Measurements from ENCODE around the gene CLCN5.

CLCN5 gene

GRCh38 chrX:49880668-49881067 lies 41.7 kb upstream of the CLCN5 start:
- DNase-seq (ENCODE audit: insufficient read length, low spot score) = no peak
- TF ChIP-seq, protein P1, sequence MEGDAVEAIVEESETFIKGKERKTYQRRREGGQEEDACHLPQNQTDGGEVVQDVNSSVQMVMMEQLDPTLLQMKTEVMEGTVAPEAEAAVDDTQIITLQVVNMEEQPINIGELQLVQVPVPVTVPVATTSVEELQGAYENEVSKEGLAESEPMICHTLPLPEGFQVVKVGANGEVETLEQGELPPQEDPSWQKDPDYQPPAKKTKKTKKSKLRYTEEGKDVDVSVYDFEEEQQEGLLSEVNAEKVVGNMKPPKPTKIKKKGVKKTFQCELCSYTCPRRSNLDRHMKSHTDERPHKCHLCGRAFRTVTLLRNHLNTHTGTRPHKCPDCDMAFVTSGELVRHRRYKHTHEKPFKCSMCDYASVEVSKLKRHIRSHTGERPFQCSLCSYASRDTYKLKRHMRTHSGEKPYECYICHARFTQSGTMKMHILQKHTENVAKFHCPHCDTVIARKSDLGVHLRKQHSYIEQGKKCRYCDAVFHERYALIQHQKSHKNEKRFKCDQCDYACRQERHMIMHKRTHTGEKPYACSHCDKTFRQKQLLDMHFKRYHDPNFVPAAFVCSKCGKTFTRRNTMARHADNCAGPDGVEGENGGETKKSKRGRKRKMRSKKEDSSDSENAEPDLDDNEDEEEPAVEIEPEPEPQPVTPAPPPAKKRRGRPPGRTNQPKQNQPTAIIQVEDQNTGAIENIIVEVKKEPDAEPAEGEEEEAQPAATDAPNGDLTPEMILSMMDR (IDR thresholded peaks at IDR 0.05; ENCODE audit: insufficient read depth, missing control alignments) = no peak
- no peak for FAIRE-seq

DNA sequence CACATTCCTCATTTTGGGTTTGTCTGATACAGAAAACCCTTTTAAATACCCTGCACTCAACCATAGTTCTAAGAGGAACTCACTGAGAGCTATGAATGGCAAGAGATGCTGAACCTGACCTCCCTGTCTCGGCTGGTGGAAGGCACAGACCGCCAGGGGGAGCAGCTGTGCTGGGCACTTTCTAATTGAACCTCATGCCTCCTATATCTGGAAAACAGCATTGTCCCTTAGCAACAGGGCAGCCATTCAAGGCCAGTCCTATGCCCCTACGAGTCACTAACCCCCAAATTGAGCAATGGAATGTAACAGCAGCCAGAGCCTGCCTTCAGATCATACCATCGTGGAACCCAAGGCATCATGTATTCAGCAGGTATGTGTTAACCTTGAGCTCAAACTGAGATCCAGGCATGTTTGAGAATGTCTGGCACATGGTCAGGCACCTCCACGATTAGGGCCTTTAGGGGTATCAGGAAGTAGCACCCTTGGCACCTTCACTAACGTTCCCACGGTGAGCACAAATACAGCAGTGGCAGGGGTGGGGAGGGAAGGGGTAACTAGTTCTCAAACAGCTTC lies 38.0 kb upstream of the CLCN5 start:
- DNase-seq (ENCODE audit: insufficient read length, low spot score) (no peak), FAIRE-seq (no peak)
- TF ChIP-seq, protein P1 (IDR thresholded peaks at IDR 0.05; ENCODE audit: insufficient read depth, missing control alignments) = peak; percentile 54

DNA sequence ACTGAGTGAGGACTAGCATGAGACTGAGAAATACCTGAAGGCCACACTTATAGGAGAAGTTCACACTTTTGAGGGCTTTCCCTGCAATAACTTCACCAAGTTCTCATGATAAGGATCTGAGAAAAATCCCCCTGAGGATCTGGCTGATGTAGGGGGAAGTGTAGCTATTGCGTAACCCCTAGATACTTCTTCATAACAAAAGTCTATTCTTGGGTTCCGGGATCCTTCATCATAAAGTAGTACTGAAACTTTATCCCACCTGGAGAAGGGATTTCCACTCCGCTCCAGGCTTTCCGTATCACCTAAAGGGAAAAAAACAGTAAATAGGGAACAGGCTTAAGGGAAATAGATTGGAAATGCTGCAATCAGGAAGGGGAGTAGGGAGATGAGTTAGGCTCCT lies 29.9 kb upstream of the CLCN5 start:
- DNase-seq (ENCODE audit: insufficient read length, low spot score) = no peak
- no peak for FAIRE-seq
- TF ChIP-seq, protein P1 (IDR thresholded peaks at IDR 0.05; ENCODE audit: insufficient read depth, missing control alignments) = no peak

GRCh38 chrX:49896951-49897350 lies 25.4 kb upstream of the CLCN5 start:
- no peak for DNase-seq (ENCODE audit: insufficient read length, low spot score)
- TF ChIP-seq, protein P1 (IDR thresholded peaks at IDR 0.05; ENCODE audit: insufficient read depth, missing control alignments) = no peak
- no peak for FAIRE-seq

- TF ChIP-seq, protein P1 (IDR thresholded peaks at IDR 0.05; ENCODE audit: insufficient read depth, missing control alignments) = no peak
- DNase-seq (ENCODE audit: insufficient read length, low spot score) = no peak
- no peak for FAIRE-seq
Measured at GRCh38 chrX:49901048-49901447, 21.3 kb upstream of the CLCN5 start.

DNA sequence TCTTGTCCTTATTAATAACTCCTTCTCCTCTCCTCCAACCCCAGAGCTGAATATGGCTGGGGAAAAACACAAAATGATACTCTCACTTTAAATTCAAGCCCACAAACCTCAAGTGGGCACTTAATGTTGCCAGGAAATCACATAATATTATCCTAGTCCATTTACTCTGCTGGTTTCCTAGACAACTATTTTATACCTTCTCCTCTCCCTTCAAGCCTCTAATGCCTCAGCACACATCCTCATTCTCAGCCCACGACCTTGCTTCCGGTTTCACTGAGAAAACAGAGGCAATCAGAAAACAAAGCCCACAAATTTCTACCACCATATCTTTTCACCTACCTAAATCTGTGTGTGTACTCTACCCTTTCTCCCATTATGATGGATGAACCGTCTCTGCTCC lies 12.1 kb upstream of the CLCN5 start:
- no peak for FAIRE-seq
- TF ChIP-seq, protein P1 (IDR thresholded peaks at IDR 0.05; ENCODE audit: insufficient read depth, missing control alignments) = no peak
- no peak for DNase-seq (ENCODE audit: insufficient read length, low spot score)

- DNase-seq (ENCODE audit: insufficient read length, low spot score) = no peak
- no peak for FAIRE-seq
- TF ChIP-seq, protein P1 (IDR thresholded peaks at IDR 0.05; ENCODE audit: insufficient read depth, missing control alignments) = no peak
Measured at GRCh38 chrX:49912086-49912485, 10.3 kb upstream of the CLCN5 start.

Measured in D721Med (cell line).